Spleen (tissue), 7 donors: ENCODE measurements around the gene SETX.

ENCODE experiments used
- POLR2A ChIP-seq, 3 donors: fragments of 450-650 bp; IDR thresholded peaks; one replicate each; pipeline ENCODE4 v1.5.1; 2017; ENCODE audit warnings: antibody characterized with exemption in 3 of 3, mild to moderate bottlenecking in 1 of 3
- POLR2AphosphoS5 ChIP-seq, 3 donors: sonication (generic); formaldehyde crosslinking; IDR thresholded peaks; one replicate each; pipeline ENCODE4 v1.5.1; 2017; ENCODE audit warnings: antibody characterized with exemption in 3 of 3
- TF ChIP-seq, protein P1 (sequence below), 11 experiments: fragments of 200-600 bp in 7 of 11; fragments of 450-650 bp in 4 of 11; sonication (generic) in 4 of 11; IDR thresholded peaks in 8 of 11; conservative IDR thresholded peaks in 3 of 11; 1 replicate in 7 of 11; 2 replicates in 4 of 11; pipeline versions ENCODE4 v1.4.0 to v1.8.0; 2016 to 2021; ENCODE audit warnings: antibody characterized with exemption in 11 of 11, inconsistent platforms in 4 of 11, mild to moderate bottlenecking in 1 of 11
- donor health status: DM: no; HTN: no; CAD: no; lungs with moderate emphysema.
- donor health status: DM: no; HTN: no; CAD: no.
- donor health status: DM: no; HTN: no; CAD: no.

DNA sequence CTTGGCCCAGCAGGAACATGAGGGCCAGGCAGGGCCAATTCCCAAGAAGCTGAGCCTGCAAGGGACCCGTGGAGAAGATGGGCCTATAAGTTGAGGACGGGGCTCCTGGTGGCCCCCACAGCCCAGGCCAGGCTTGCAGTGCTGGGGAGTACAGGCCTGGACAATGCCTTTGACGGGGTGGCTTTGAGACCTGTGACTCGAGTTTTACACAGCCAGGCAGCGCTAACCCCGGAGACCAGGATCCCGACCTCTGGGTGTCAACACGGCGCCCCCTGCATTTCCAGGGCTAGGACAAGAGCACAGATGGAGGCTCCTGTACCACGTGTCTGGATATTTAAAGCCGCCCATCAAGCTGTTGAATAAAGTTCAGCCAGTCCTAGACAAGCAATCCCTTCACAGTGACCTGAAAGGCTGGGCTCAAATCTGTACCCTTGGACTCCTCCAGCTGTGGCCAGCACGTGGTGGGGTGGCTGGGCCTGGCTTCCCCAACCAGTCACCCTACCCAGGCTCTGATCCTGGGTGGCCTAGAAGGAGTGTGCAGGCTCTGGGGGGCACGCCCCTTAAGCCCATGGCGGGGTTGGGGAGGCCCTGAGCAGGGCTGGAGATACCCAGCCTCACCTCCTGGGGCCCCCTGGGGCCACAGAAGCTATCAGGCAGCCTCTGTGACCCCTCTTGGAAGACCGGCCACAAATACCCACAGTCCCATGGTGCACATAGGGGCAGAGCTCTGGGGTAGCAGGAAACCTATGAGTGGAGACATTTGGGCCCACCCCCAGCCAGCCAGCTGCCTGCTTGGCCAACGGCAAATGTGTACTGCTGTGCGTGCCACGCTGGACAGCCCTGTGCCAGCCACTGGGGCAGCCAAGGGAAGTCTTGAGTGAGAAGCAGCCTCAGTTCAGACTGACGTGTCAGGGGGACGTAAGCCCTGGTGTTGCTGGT is 104.2 kb downstream of the SETX start:
- TF ChIP-seq, protein P1, sequence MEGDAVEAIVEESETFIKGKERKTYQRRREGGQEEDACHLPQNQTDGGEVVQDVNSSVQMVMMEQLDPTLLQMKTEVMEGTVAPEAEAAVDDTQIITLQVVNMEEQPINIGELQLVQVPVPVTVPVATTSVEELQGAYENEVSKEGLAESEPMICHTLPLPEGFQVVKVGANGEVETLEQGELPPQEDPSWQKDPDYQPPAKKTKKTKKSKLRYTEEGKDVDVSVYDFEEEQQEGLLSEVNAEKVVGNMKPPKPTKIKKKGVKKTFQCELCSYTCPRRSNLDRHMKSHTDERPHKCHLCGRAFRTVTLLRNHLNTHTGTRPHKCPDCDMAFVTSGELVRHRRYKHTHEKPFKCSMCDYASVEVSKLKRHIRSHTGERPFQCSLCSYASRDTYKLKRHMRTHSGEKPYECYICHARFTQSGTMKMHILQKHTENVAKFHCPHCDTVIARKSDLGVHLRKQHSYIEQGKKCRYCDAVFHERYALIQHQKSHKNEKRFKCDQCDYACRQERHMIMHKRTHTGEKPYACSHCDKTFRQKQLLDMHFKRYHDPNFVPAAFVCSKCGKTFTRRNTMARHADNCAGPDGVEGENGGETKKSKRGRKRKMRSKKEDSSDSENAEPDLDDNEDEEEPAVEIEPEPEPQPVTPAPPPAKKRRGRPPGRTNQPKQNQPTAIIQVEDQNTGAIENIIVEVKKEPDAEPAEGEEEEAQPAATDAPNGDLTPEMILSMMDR (IDR thresholded peaks at IDR 0.05 in 8 of 11, conservative IDR thresholded peaks at IDR 0.05 in 3 of 11) = no peak
- TF ChIP-seq POLR2AphosphoS5 (IDR thresholded peaks at IDR 0.05) = no peak
- no peak for TF ChIP-seq POLR2A (IDR thresholded peaks at IDR 0.05)
